Adrenal gland (tissue), 12 donors: ENCODE results near the gene HS3ST4. TPM values are rescaled to one million over a fixed set of nuclear protein-coding genes. Genes with fewer than 3 reads are reported as not detected.

ENCODE experiments used
- DNase-seq, 7 donors: peaks; one replicate each; pipeline ENCODE4 v3.0.0-alpha.2; 2019 to 2020
- H3K27ac ChIP-seq, 5 donors: fragments of 200-600 bp; sonication (generic) in 4 of 5; 1 replicate in 3 of 5; 2 replicates in 2 of 5; pipeline versions ENCODE4 v1.5.1 to v1.8.0; 2016 to 2020; ENCODE audit warnings: mild to moderate bottlenecking in 1 of 5
- H3K27me3 ChIP-seq: fragments of 200-600 bp; 2 replicates; pipeline ENCODE4 v1.8.0; 2021
- H3K36me3 ChIP-seq, 2 donors: fragments of 200-600 bp; replicated peaks in 1 of 2; 1 replicate in 1 of 2; 2 replicates in 1 of 2; pipeline versions ENCODE4 v1.5.1 to v1.8.0; 2018 to 2022
- H3K4me1 ChIP-seq, 2 donors: fragments of 200-600 bp; replicated peaks in 1 of 2; 1 replicate in 1 of 2; 2 replicates in 1 of 2; pipeline versions ENCODE4 v1.5.1 to v1.8.0; 2018 to 2021
- H3K4me3 ChIP-seq, 4 donors: fragments of 200-600 bp; sonication (generic) in 3 of 4; one replicate each; pipeline ENCODE4 v1.5.1; 2016 to 2018
- H3K9me3 ChIP-seq, 3 donors: fragments of 200-600 bp; sonication (generic) in 1 of 3; replicated peaks in 1 of 3; 1 replicate in 2 of 3; 2 replicates in 1 of 3; pipeline versions ENCODE4 v1.5.1 to v1.8.0; 2016 to 2021
- POLR2A ChIP-seq, 2 donors: fragments of 450-650 bp; IDR thresholded peaks; one replicate each; pipeline ENCODE4 v1.6.1; 2017; ENCODE audit warnings: antibody characterized with exemption in 2 of 2, mild to moderate bottlenecking in 2 of 2, moderate library complexity in 1 of 2
- WGBS, 4 donors: extraction: QIAGEN DNeasy Blood & Tissue Kit in 2 of 4; methylation state at CpG; one replicate each; pipeline versions ENCODE4 v1.1.5 to v1.1.7; 2013 to 2017; 5-methylcytosine and 5-hydroxymethylcytosine counted together
- intact Hi-C, 2 donors: fragments of 100-400 bp; cut with DNase I; formaldehyde crosslinking; loops; one replicate each; pipeline versions ENCODE4 v1.14.1 to v1.15.0; 2022 to 2023
- polyA plus RNA-seq, 3 donors: library from polyadenylated mRNA; stranded (reverse); fragments of 200-250 nt in 2 of 3; fragments of 350-450 nt in 1 of 3; fragmentation: Illumina TruSeq in 1 of 3; extraction: RNeasy Lipid Tissue Mini Kit (QIAGEN cat#74804) in 1 of 3; gene quantifications; one replicate each; pipeline ENCODE4 v1.2.3, GENCODE V29; 2013 to 2014
- total RNA-seq, 9 donors: library from RNA; depleted of rRNA in 4 of 9; stranded (reverse); fragments of >200 nt in 4 of 9; fragments of 120-200 nt in 1 of 9; fragmentation: NEBNext Ultra II Directional in 1 of 9; extraction: Animal tissue kit (Norgen Biotek cat#: 25700) in 1 of 9; gene quantifications; one replicate each; pipeline versions ENCODE4 v1.1.0 to v1.2.4, GENCODE V29; 2013 to 2023
- TF ChIP-seq, protein P1 (sequence below), 6 experiments: fragments of 450-650 bp in 4 of 6; fragments of 200-600 bp in 2 of 6; sonication (generic) in 1 of 6; IDR thresholded peaks; 1 replicate in 5 of 6; 2 replicates in 1 of 6; pipeline versions ENCODE4 v1.5.1 to v1.8.0; 2016 to 2021; ENCODE audit warnings: antibody characterized with exemption in 6 of 6, mild to moderate bottlenecking in 2 of 6, moderate library complexity in 1 of 6
- donor health status: healthy with polysubstance abuse.
- donor health status: Bipolar disorder and iron deficiency.
- donor health status: DM: yes; HTN: yes; CAD: no.
- donor health status: DM: no; HTN: no; CAD: no.
- donor health status: DM: no; HTN: no; CAD: no.
- donor health status: DM: yes; HTN: yes; CAD: no.

The HS3ST4 gene
- total and polyA plus RNA-seq, 12 donors = 0.06 to 0.18 (median 0.08) TPM; not detected in 9

DNA sequence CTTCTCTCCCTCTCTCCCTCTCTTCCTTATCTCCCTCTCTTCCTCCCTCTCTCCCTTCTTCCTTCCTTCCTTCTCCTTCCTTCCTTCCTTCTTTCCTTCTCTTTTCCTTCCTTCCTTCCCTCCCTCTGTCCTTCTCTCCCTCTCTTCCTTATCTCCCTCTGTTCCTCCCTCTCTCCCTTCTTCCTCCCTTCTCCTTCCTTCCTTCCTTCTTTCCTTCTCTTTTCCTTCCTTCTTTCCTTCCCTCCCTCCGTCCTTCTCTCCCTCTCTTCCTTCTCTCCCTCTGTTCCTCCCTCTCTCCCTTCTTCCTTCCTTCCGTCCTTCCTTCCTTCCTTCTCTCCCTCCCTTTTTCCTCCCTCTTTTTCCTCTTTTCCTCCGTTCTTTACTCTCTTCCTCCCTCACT lies 38.6 kb downstream of the HS3ST4 start:
- H3K36me3 ChIP-seq = no peaks in the 10 kb centered on the region
- TF ChIP-seq, protein P1, sequence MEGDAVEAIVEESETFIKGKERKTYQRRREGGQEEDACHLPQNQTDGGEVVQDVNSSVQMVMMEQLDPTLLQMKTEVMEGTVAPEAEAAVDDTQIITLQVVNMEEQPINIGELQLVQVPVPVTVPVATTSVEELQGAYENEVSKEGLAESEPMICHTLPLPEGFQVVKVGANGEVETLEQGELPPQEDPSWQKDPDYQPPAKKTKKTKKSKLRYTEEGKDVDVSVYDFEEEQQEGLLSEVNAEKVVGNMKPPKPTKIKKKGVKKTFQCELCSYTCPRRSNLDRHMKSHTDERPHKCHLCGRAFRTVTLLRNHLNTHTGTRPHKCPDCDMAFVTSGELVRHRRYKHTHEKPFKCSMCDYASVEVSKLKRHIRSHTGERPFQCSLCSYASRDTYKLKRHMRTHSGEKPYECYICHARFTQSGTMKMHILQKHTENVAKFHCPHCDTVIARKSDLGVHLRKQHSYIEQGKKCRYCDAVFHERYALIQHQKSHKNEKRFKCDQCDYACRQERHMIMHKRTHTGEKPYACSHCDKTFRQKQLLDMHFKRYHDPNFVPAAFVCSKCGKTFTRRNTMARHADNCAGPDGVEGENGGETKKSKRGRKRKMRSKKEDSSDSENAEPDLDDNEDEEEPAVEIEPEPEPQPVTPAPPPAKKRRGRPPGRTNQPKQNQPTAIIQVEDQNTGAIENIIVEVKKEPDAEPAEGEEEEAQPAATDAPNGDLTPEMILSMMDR (IDR thresholded peaks at IDR 0.05) = no peak
- TF ChIP-seq POLR2A (IDR thresholded peaks at IDR 0.05) = no peak
- H3K9me3 ChIP-seq = no peaks in the 10 kb centered on the region
- no peak overlapping the region for H3K27ac ChIP-seq
- H3K4me1 ChIP-seq = no peaks in the 10 kb centered on the region
- 52 to 58% (median 56%) methylated on average over 3 of the region's 3 CpGs for WGBS, 4 donors
- intact Hi-C loops = no loop called here
- DNase-seq = no peak
- no peak overlapping the region for H3K4me3 ChIP-seq
- no peaks in the 10 kb centered on the region for H3K27me3 ChIP-seq

DNA sequence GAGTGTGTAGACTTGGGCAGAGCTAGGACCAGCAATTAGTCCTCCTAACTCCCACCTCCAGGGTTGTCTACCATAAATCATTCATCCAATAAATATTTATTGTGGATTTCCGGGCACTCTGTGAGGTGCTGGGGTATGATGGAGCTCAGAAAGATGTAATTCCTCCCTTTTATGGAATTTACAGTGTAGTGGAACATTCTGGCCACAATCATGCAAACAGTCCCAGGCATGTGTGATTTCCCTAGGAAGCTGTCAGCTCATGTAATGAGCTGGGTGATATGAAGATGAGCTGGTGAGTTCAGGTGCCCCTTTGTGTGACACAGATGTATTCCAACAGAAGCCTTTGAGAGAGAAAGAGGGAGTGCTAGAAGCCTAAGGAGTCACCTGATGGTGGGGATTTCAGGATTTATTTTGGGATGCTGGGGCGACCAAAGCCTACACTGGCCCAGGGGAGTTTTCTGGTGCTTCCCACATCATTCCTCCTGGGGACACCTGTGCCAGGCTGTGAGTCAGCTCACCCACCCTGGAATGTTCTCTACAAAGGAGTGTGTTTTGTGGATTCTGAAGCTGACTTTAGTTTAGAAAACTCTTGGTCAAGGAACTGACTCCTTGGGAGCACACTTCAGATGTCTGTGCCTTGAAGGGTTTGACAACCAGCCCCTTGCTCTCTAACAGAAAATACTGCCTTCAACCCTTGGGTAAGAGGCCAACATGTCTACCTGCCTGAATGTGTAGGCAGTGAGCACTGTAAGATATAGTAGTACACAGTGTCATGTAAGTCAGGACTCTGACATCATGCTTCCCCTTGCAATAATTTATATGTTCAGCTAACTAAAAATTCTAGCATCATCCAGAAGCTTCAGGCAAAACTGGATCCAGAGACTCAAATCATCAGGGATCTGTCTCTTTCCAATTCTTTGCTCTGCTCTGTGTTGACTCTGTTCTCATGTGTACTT lies 42.9 kb downstream of the HS3ST4 start:
- intact Hi-C loops = no loop called here
- no peak for DNase-seq
- no peak overlapping the region for H3K27ac ChIP-seq
- no peaks in the 10 kb centered on the region for H3K4me1 ChIP-seq
- H3K27me3 ChIP-seq = no peaks in the 10 kb centered on the region
- TF ChIP-seq POLR2A (IDR thresholded peaks at IDR 0.05) = no peak
- TF ChIP-seq, protein P1 (IDR thresholded peaks at IDR 0.05) = no peak
- H3K36me3 ChIP-seq = no peaks in the 10 kb centered on the region
- H3K4me3 ChIP-seq = no peak overlapping the region
- WGBS, 4 donors = 42 to 51% (median 45%) methylated on average over 2 of the region's 2 CpGs
- H3K9me3 ChIP-seq = no peaks in the 10 kb centered on the region

DNA sequence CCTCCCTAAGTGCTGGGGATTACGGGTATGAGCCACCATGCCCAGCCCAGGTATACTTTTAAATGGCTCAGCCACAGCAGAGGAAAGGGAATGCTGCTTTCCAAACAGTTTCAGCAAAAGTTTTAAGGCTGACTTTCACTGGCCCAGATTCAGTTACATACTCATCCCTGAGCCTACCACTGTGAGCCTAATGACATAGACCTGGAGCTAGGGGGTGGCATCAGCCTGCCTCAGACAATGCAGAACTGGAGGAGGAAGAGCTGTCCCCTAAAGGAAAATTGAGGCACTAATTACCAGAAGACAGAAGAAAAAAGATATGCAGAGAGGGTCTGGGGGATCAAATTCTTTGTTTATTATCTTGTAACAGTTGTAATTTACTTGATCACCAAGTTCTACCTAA lies 43.9 kb downstream of the HS3ST4 start:
- TF ChIP-seq POLR2A (IDR thresholded peaks at IDR 0.05) = no peak
- TF ChIP-seq, protein P1 (IDR thresholded peaks at IDR 0.05) = no peak
- H3K27ac ChIP-seq = no peak overlapping the region
- 50 to 90% (median 70%) methylated on average over 1 of the region's 1 CpG for WGBS, 4 donors

DNA sequence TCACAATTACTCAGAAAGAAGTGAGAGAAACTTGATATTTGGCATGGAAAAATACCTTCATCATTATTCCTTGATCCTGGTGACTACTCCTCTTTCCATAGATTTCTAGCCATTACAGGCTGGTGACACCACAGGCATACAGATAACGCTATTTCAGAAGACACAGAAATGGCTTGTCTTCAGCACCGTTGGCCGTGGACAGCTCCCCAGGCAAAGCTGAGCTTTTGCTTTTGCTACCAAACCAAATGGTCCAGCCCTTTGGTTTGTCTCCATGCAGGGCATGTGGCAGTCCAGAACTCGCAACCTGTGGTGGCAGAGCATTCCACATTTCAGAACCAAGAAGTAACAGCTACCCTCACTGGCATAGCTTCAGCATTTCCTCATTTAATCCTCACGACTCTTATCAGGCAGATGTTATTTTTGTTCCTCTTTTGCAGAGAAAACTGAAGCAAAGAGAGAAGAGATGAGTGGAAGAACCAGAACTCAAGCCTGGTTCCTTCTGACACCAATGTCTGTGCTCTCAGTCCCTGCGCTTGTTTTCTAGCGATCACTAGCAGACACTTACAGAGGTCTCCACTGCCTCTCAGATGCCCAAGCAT lies 55.5 kb downstream of the HS3ST4 start:
- intact Hi-C loops = no loop called here
- Histone ChIP-seq H3K4me1 (no peaks in the 10 kb centered on the region), H3K36me3 (no peaks in the 10 kb centered on the region), H3K9me3 (no peaks in the 10 kb centered on the region), H3K27ac (no peak overlapping the region), H3K27me3 (no peaks in the 10 kb centered on the region), H3K4me3 (no peak overlapping the region)
- no peak for TF ChIP-seq POLR2A (IDR thresholded peaks at IDR 0.05)
- TF ChIP-seq, protein P1 (IDR thresholded peaks at IDR 0.05) = no peak
- WGBS, 4 donors = 47 to 61% (median 54%) methylated on average over 7 of the region's 7 CpGs
- peak in 1 of 7 donors; percentile 14 for DNase-seq

More for the DNA sequence above, 43.9 kb downstream of the HS3ST4 start:
- Histone ChIP-seq H3K36me3 (no peaks in the 10 kb centered on the region), H3K4me3 (no peak overlapping the region), H3K27me3 (no peaks in the 10 kb centered on the region), H3K4me1 (no peaks in the 10 kb centered on the region), H3K9me3 (no peaks in the 10 kb centered on the region)
- intact Hi-C loops = no loop called here
- DNase-seq = no peak
